IMR-90 (cell line): Measurements from ENCODE around the gene C3orf18. TPM values are rescaled to one million over a fixed set of nuclear protein-coding genes. Genes with fewer than 3 reads are reported as not detected.

ENCODE experiments used
- ATAC-seq: fragments of 200-7000 bp; cut with Tn5 transposase; 2 replicates; pipeline ENCODE4 v1.9.1; 2020; ENCODE audit warnings: low read depth, mild to moderate bottlenecking, moderate library complexity
- BruUV-seq: library from RNA; stranded (reverse); fragments of 400-500 nt; replicated peaks from 2 replicates; lab custom pipeline; 2021; lab: Mats Ljungman, UMichigan
- CTCF ChIA-PET: fragments of 300-600 bp; formaldehyde crosslinking; extraction: SDS; loops from one replicate; lab custom pipeline; 2021; ENCODE audit warnings: antibody characterized with exemption; lab: Yijun Ruan, JAX
- POLR2A ChIA-PET: fragments of 300-600 bp; sonication (Branson Sonifier 250); formaldehyde crosslinking; loops from one replicate; lab custom pipeline; 2022; ENCODE audit warnings: antibody characterized with exemption; ENCODE audit not compliant: unreplicated experiment; lab: Charles Lee
- DNase-seq: peaks from one replicate; pipeline ENCODE4 v3.0.0; 2013
- H2AFZ ChIP-seq: replicated peaks from 2 replicates; pipeline ENCODE3; 2013; ENCODE audit warnings: low read length, mild to moderate bottlenecking; ENCODE audit not compliant: poor library complexity
- H2AK5ac ChIP-seq: 2 replicates; pipeline ENCODE4 v1.6.1; 2013; ENCODE audit warnings: low read depth, low read length, inconsistent platforms
- H2AK9ac ChIP-seq: replicated peaks from 2 replicates; pipeline ENCODE3; 2013; ENCODE audit warnings: mild to moderate bottlenecking, low read depth, low read length, moderate library complexity; ENCODE audit not compliant: poor library complexity
- H2BK120ac ChIP-seq: 2 replicates; pipeline ENCODE4 v1.6.1; 2013; ENCODE audit warnings: low read depth, low read length, inconsistent platforms
- H2BK15ac ChIP-seq: 3 replicates; pipeline ENCODE4 v1.6.1; 2013; ENCODE audit warnings: low read depth, low read length, inconsistent platforms
- H2BK20ac ChIP-seq: 2 replicates; pipeline ENCODE4 v1.6.1; 2013; ENCODE audit warnings: low read depth, mild to moderate bottlenecking, inconsistent platforms, low read length, moderate library complexity
- H2BK5ac ChIP-seq: 2 replicates; pipeline ENCODE4 v1.6.1; 2013; ENCODE audit warnings: mild to moderate bottlenecking, low read depth, low read length, inconsistent platforms; ENCODE audit not compliant: poor library complexity, severe bottlenecking
- H3K14ac ChIP-seq: replicated peaks from 2 replicates; pipeline ENCODE4 v1.6.1; 2013; ENCODE audit warnings: low read depth, low read length, inconsistent platforms
- H3K18ac ChIP-seq: 2 replicates; pipeline ENCODE4 v1.6.1; 2013; ENCODE audit warnings: low read depth, low read length, control low read depth
- H3K23ac ChIP-seq: 2 replicates; pipeline ENCODE4 v1.6.1; 2013; ENCODE audit warnings: low read depth, low read length, inconsistent platforms
- H3K27ac ChIP-seq: 2 replicates; pipeline ENCODE4 v1.5.1; 2013; ENCODE audit warnings: mild to moderate bottlenecking, control low read depth, low read length; ENCODE audit not compliant: insufficient read depth
- H3K27me3 ChIP-seq: 2 replicates; pipeline ENCODE4 v1.6.1; 2013; ENCODE audit warnings: low read length; ENCODE audit not compliant: control insufficient read depth, insufficient read depth
- H3K36me3 ChIP-seq: 2 replicates; pipeline ENCODE4 v1.6.1; 2013; ENCODE audit warnings: low read length, mixed read lengths; ENCODE audit not compliant: control insufficient read depth, insufficient read depth
- H3K4ac ChIP-seq: 2 replicates; pipeline ENCODE4 v1.6.1; 2013; ENCODE audit warnings: low read depth, low read length, inconsistent platforms
- H3K4me1 ChIP-seq: 2 replicates; pipeline ENCODE4 v1.6.1; 2013; ENCODE audit warnings: low read length, mixed read lengths; ENCODE audit not compliant: control insufficient read depth, insufficient read depth
- H3K4me2 ChIP-seq: 2 replicates; pipeline ENCODE4 v1.6.1; 2013; ENCODE audit warnings: low read depth, mild to moderate bottlenecking, control low read depth, low read length, moderate library complexity
- H3K4me3 ChIP-seq: 2 replicates; pipeline ENCODE4 v1.5.1; 2013; ENCODE audit warnings: low read depth, mild to moderate bottlenecking, control low read depth, low read length, moderate library complexity; ENCODE audit not compliant: insufficient read depth
- H3K56ac ChIP-seq: 2 replicates; pipeline ENCODE4 v1.6.1; 2013; ENCODE audit warnings: low read length, inconsistent platforms; ENCODE audit not compliant: insufficient read depth; ENCODE audit errors: extremely low read depth
- H3K79me1 ChIP-seq, 2 experiments: 2 replicates each; pipeline ENCODE4 v1.6.1; 2013; ENCODE audit warnings: low read length in 2 of 2, inconsistent platforms in 1 of 2, low read depth in 1 of 2
- H3K9ac ChIP-seq: 2 replicates; pipeline ENCODE4 v1.6.1; 2013; ENCODE audit warnings: low read depth, low read length, control low read depth
- H3K9me1 ChIP-seq: 2 replicates; pipeline ENCODE4 v1.6.1; 2013; ENCODE audit warnings: low read length, inconsistent platforms; ENCODE audit not compliant: insufficient read depth
- H3K9me3 ChIP-seq: 2 replicates; pipeline ENCODE4 v1.6.1; 2013; ENCODE audit warnings: low read length; ENCODE audit not compliant: control insufficient read depth, insufficient read depth
- H4K20me1 ChIP-seq: 2 replicates; pipeline ENCODE4 v1.6.1; 2013; ENCODE audit warnings: low read length, inconsistent platforms; ENCODE audit not compliant: insufficient read depth
- H4K5ac ChIP-seq: 2 replicates; pipeline ENCODE4 v1.6.1; 2013; ENCODE audit warnings: mild to moderate bottlenecking, low read depth, low read length, control low read depth
- H4K8ac ChIP-seq, 2 experiments: 2 replicates each; pipeline ENCODE4 v1.6.1; 2013; ENCODE audit warnings: low read depth in 2 of 2, low read length in 2 of 2, control low read depth in 1 of 2, inconsistent platforms in 1 of 2
- H4K91ac ChIP-seq: 2 replicates; pipeline ENCODE4 v1.6.1; 2013; ENCODE audit warnings: low read depth, low read length, inconsistent platforms; ENCODE audit not compliant: insufficient read depth
- BHLHE40 ChIP-seq: fragments of 150-350 bp; IDR thresholded peaks from 2 replicates; pipeline ENCODE4 v1.6.1; 2016; ENCODE audit warnings: mild to moderate bottlenecking, low read depth, low read length
- CEBPB ChIP-seq: IDR thresholded peaks from 2 replicates; pipeline ENCODE4 v1.6.1; 2012; ENCODE audit warnings: low read depth, low read length, improper control_type of control experiment
- CHD1 ChIP-seq: IDR thresholded peaks from 2 replicates; pipeline ENCODE4 v1.6.1; 2012; ENCODE audit warnings: low read depth, low read length, improper control_type of control experiment
- CTCF ChIP-seq: conservative IDR thresholded peaks from 2 replicates; pipeline ENCODE4 v1.5.1; 2012; ENCODE audit warnings: mild to moderate bottlenecking, low read depth, low read length, improper control_type of control experiment
- ELK1 ChIP-seq: fragments of 150-350 bp; IDR thresholded peaks from 2 replicates; pipeline ENCODE4 v1.6.1; 2016; ENCODE audit warnings: low read depth, mild to moderate bottlenecking, low read length, moderate library complexity, borderline replicate concordance
- FOS ChIP-seq: fragments of 150-350 bp; IDR thresholded peaks from 2 replicates; pipeline ENCODE4 v1.6.1; 2016; ENCODE audit warnings: low read depth, low read length
- MAFK ChIP-seq: IDR thresholded peaks from 2 replicates; pipeline ENCODE4 v1.6.1; 2012; ENCODE audit warnings: low read depth, low read length, improper control_type of control experiment
- MAZ ChIP-seq: IDR thresholded peaks from 2 replicates; pipeline ENCODE4 v1.6.1; 2012; ENCODE audit warnings: low read depth, mild to moderate bottlenecking, low read length, improper control_type of control experiment, moderate library complexity, borderline replicate concordance
- MXI1 ChIP-seq: IDR thresholded peaks from 2 replicates; pipeline ENCODE4 v1.6.1; 2012; ENCODE audit warnings: low read depth, mild to moderate bottlenecking, low read length, moderate library complexity, borderline replicate concordance
- NFE2L2 ChIP-seq: fragments of 150-350 bp; IDR thresholded peaks from 2 replicates; pipeline ENCODE4 v1.6.1; 2016; ENCODE audit warnings: low read depth, mild to moderate bottlenecking, low read length
- POLR2A ChIP-seq: IDR thresholded peaks from 2 replicates; pipeline ENCODE4 v1.6.1; 2012; ENCODE audit warnings: mild to moderate bottlenecking, low read depth, low read length
- RAD21 ChIP-seq: IDR thresholded peaks from 2 replicates; pipeline ENCODE4 v1.6.1; 2012; ENCODE audit warnings: low read length, improper control_type of control experiment
- RCOR1 ChIP-seq: IDR thresholded peaks from 2 replicates; pipeline ENCODE4 v1.6.1; 2012; ENCODE audit warnings: mild to moderate bottlenecking, low read length, improper control_type of control experiment; ENCODE audit not compliant: insufficient replicate concordance
- RFX5 ChIP-seq: IDR thresholded peaks from 2 replicates; pipeline ENCODE4 v1.8.0; 2012; ENCODE audit warnings: low read depth, mild to moderate bottlenecking, low read length, moderate library complexity
- SMC3 ChIP-seq: fragments of 150-350 bp; IDR thresholded peaks from 2 replicates; pipeline ENCODE4 v1.6.1; 2016; ENCODE audit warnings: low read depth, mild to moderate bottlenecking, antibody characterized with exemption, low read length, moderate library complexity
- USF2 ChIP-seq: fragments of 150-350 bp; IDR thresholded peaks from 2 replicates; pipeline ENCODE4 v1.6.1; 2017; ENCODE audit warnings: mild to moderate bottlenecking, antibody characterized with exemption, low read length, low read depth
- WGBS, 2 experiments: methylation state at CpG; one replicate each; pipeline versions ENCODE4 v1.1.5 to v1.1.7; 2013; ENCODE audit warnings: missing lambda C conversion rate in 2 of 2; ENCODE audit not compliant: insufficient read length in 1 of 2; ENCODE audit errors: extremely low coverage in 2 of 2; 5-methylcytosine and 5-hydroxymethylcytosine counted together
- dilution Hi-C: fragments of 300-500 bp; cut with HindIII; formaldehyde crosslinking; loops from one replicate; pipeline ENCODE4 v1.14.3; 2018; ENCODE audit warnings: low sequenced_read_pairs; ENCODE audit not compliant: unreplicated experiment
- in situ Hi-C: fragments of 300-500 bp; cut with MboI; formaldehyde crosslinking; loops from 3 replicates; pipeline ENCODE4 v1.14.3; 2019; ENCODE audit warnings: low sequenced_read_pairs, inconsistent platforms, mixed read lengths
- intact Hi-C: fragments of 100-400 bp; cut with micrococcal nuclease; formaldehyde crosslinking; loops from 2 replicates; pipeline ENCODE4 v1.10.0; 2022
- polyA plus RNA-seq, 3 experiments: library from polyadenylated mRNA; depleted of rRNA; stranded (reverse); fragments of >200 nt; gene quantifications; 2 replicates each; pipeline ENCODE4 v1.2.3, GENCODE V29; 2012; ENCODE audit warnings: low replicate concordance in 1 of 3
- total RNA-seq: library from RNA; depleted of rRNA; stranded (reverse); fragments of >200 nt; gene quantifications from 2 replicates; pipeline ENCODE4 v1.2.3, GENCODE V29; 2012

C3orf18 gene
- total and polyA plus RNA-seq, 2 of the 4 experiments (the other 2 are of a cell fraction), result 6.8 to 10.6 TPM

- Histone ChIP-seq H4K91ac (no peak overlapping the region), H4K20me1 (no peaks in the 10 kb centered on the region), H3K36me3 (no peaks in the 10 kb centered on the region), H2BK120ac (no peak overlapping the region), H3K4me2 (no peak overlapping the region), H4K8ac (no peak overlapping the region), H3K14ac (no peak overlapping the region), H2BK20ac (no peak overlapping the region), H4K5ac (no peak overlapping the region), H3K79me1 (no peaks in the 10 kb centered on the region), H3K9me1 (no peaks in the 10 kb centered on the region), H3K18ac (no peak overlapping the region), H2AK5ac (no peak overlapping the region), H2AFZ (peak overlapping the region; percentile 18), H3K4me3 (no peak overlapping the region), H3K56ac (no peak overlapping the region), H3K4ac (no peak overlapping the region), H2BK5ac (no peak overlapping the region), H2AK9ac (no peak overlapping the region), H3K9ac (no peak overlapping the region), H3K23ac (no peak overlapping the region), H2BK15ac (no peak overlapping the region), H3K4me1 (no peaks in the 10 kb centered on the region), H3K27me3 (peaks cover 32% of the 10 kb centered on the region), H3K9me3 (no peaks in the 10 kb centered on the region), H3K27ac (no peak overlapping the region)
- no CpG with 5 or more reads among the region's 3 CpGs for WGBS, 2 experiments
- intact Hi-C loops (no loop called here), dilution Hi-C loops (no loop called here), in situ Hi-C loops (loop anchor here (5.0 to 10.0 kb wide), 2 partner anchors 114 to 202 kb away; partner anchors contain the start of gene ZMYND10)
- TF ChIP-seq CTCF, result no peak
- TF ChIP-seq POLR2A, result no peak
- no peak for TF ChIP-seq ELK1
- TF ChIP-seq FOS, result no peak
- TF ChIP-seq SMC3, result no peak
- TF ChIP-seq MAZ, result no peak
- no peak for TF ChIP-seq RCOR1
- TF ChIP-seq RFX5, result no peak
- no peak for TF ChIP-seq CHD1
- no peak for TF ChIP-seq USF2
- TF ChIP-seq RAD21, result no peak
- no peak for TF ChIP-seq NFE2L2
- no peak for TF ChIP-seq MAFK
- TF ChIP-seq MXI1, result no peak
- TF ChIP-seq BHLHE40, result no peak
- no peak for TF ChIP-seq CEBPB
- CTCF ChIA-PET, result no interaction called here
- no TSS peak for BruUV-seq
- no peak for ATAC-seq
- DNase-seq, result no peak
- POLR2A ChIA-PET, result no interaction called here
Observed at GRCh38 chr3:50549226-50549625, 18.3 kb downstream of the C3orf18 start.
